H1 (cell line): ENCODE data around the gene USP49. TPM values are rescaled to one million over a fixed set of nuclear protein-coding genes. Genes with fewer than 3 reads are reported as not detected.

ENCODE experiments used
- BCL11A ChIP-seq, 2 experiments: IDR thresholded peaks; one replicate each; pipeline ENCODE4 v1.6.1; 2011; ENCODE audit warnings: low read depth in 2 of 2, low read length in 2 of 2, mild to moderate bottlenecking in 2 of 2
- BRCA1 ChIP-seq: IDR thresholded peaks from 2 replicates; pipeline ENCODE4 v1.6.1; 2012; ENCODE audit warnings: low read depth, low read length, improper control_type of control experiment
- CHD7 ChIP-seq: fragments of 300-600 bp; sonication (generic); IDR thresholded peaks from 2 replicates; pipeline ENCODE4 v1.7.1; 2012; ENCODE audit warnings: low read length, moderate library complexity, mild to moderate bottlenecking, inconsistent platforms; ENCODE audit not compliant: insufficient replicate concordance
- CREB1 ChIP-seq: IDR thresholded peaks from 2 replicates; pipeline ENCODE4 v1.6.1; 2012; ENCODE audit warnings: inconsistent platforms
- PHF8 ChIP-seq: fragments of 200-600 bp; sonication (generic); conservative IDR thresholded peaks from 2 replicates; pipeline ENCODE4 v1.7.1; 2012; ENCODE audit warnings: low read depth, mild to moderate bottlenecking, inconsistent platforms, low read length, moderate library complexity
- RAD21 ChIP-seq, 2 experiments: IDR thresholded peaks in 1 of 2; conservative IDR thresholded peaks in 1 of 2; 2 replicates each; pipeline ENCODE4 v1.6.1; 2011; ENCODE audit warnings: low read depth in 2 of 2, low read length in 2 of 2, improper control_type of control experiment in 1 of 2, inconsistent platforms in 1 of 2, mild to moderate bottlenecking in 1 of 2, moderate library complexity in 1 of 2
- SP2 ChIP-seq: IDR thresholded peaks from 2 replicates; pipeline ENCODE4 v1.6.1; 2012; ENCODE audit warnings: mild to moderate bottlenecking, low read length, inconsistent platforms
- SUZ12 ChIP-seq: fragments of 200-600 bp; sonication (generic); IDR thresholded peaks from 2 replicates; pipeline ENCODE4 v1.6.1; 2012; ENCODE audit warnings: mild to moderate bottlenecking, inconsistent platforms, low read length, moderate library complexity, mixed read lengths
- TBP ChIP-seq: IDR thresholded peaks from 2 replicates; pipeline ENCODE4 v1.6.1; 2011; ENCODE audit warnings: low read depth, low read length, improper control_type of control experiment
- polyA plus RNA-seq, 7 experiments: library from polyadenylated mRNA; depleted of rRNA in 3 of 7; stranded (reverse) in 5 of 7; unstranded in 2 of 7; fragments of >200 nt in 5 of 7; fragments of 200-250 nt in 2 of 7; gene quantifications; 1 replicate in 5 of 7; 2 replicates in 1 of 7; 4 replicates in 1 of 7; pipeline versions ENCODE4 v1.2.1 to v1.2.3, GENCODE V29; 2011 to 2013; ENCODE audit warnings: missing spikeins in 2 of 7, mixed read lengths in 2 of 7
- total RNA-seq: library from RNA; stranded (reverse); fragmentation: NEBNext Ultra II Directional; extraction: Animal tissue kit (Norgen Biotek cat#: 25700); gene quantifications from 2 replicates; pipeline ENCODE4 v1.2.1, GENCODE V29; 2021
- TF ChIP-seq, protein P1 (sequence below): IDR thresholded peaks from 2 replicates; pipeline ENCODE4 v1.6.1; 2011; ENCODE audit warnings: low read depth, mild to moderate bottlenecking, low read length; ENCODE audit not compliant: insufficient read depth

USP49 gene
- total and polyA plus RNA-seq, 2 of the 8 experiments (the other 6 are each of a cell fraction or from before 2014, with no cell fraction given) = 6.9 to 24.4 TPM

GRCh38 chr6:41787219-41787917, 107.8 kb downstream of the USP49 start, which contains the start of gene TOMM6 (continued):
- TF ChIP-seq CHD7 (no peak), RAD21 (IDR thresholded peaks at IDR 0.05 in 1 of 2, conservative IDR thresholded peaks at IDR 0.05 in 1 of 2; ENCODE audit: low read depth in 2 of 2, low read length in 2 of 2) (peak; percentile 1 to 15; a peak in 2 of 4 replicates), BCL11A (IDR thresholded peaks at IDR 0.05; ENCODE audit: low read depth in 2 of 2, low read length in 2 of 2) (no peak), CREB1 (peak; percentile 98), BRCA1 (no peak), SUZ12 (no peak), TBP (peak; percentile 92), PHF8 (peak; percentile 94), SP2 (no peak)
- TF ChIP-seq, protein P1, sequence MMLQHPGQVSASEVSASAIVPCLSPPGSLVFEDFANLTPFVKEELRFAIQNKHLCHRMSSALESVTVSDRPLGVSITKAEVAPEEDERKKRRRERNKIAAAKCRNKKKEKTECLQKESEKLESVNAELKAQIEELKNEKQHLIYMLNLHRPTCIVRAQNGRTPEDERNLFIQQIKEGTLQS = peak; percentile 88
